Liver (tissue), 9 donors: ENCODE measurements around the gene PPFIA2. TPM values are rescaled to one million over a fixed set of nuclear protein-coding genes. Genes with fewer than 3 reads are reported as not detected.

Experiments used
- DNase-seq: peaks from one replicate; pipeline ENCODE4 v3.0.0-alpha.2; 2017; ENCODE audit warnings: low spot score
- H3K27ac ChIP-seq, 2 donors: one replicate each; pipeline ENCODE4 v1.7.0; 2013; ENCODE audit warnings: inconsistent platforms in 2 of 2, low read length in 2 of 2, control low read depth in 1 of 2, low read depth in 1 of 2, mild to moderate bottlenecking in 1 of 2
- H3K27me3 ChIP-seq, 4 donors: one replicate each; pipeline versions ENCODE4 v1.6.1 to v1.7.0; 2013; ENCODE audit warnings: low read length in 3 of 4, inconsistent platforms in 1 of 4, mild to moderate bottlenecking in 1 of 4, moderate library complexity in 1 of 4; ENCODE audit not compliant: control insufficient read depth in 4 of 4, insufficient read depth in 4 of 4
- H3K36me3 ChIP-seq, 4 donors: one replicate each; pipeline versions ENCODE4 v1.6.1 to v1.7.0; 2013; ENCODE audit warnings: low read length in 3 of 4, mild to moderate bottlenecking in 3 of 4, low read depth in 1 of 4, moderate library complexity in 1 of 4; ENCODE audit not compliant: control insufficient read depth in 4 of 4, insufficient read depth in 3 of 4
- H3K4me1 ChIP-seq, 4 donors: one replicate each; pipeline versions ENCODE4 v1.6.1 to v1.7.0; 2013; ENCODE audit warnings: low read length in 3 of 4, mild to moderate bottlenecking in 3 of 4, moderate library complexity in 1 of 4; ENCODE audit not compliant: control insufficient read depth in 4 of 4, insufficient read depth in 4 of 4
- H3K4me3 ChIP-seq, 3 donors: one replicate each; pipeline versions ENCODE4 v1.6.1 to v1.7.0; 2013; ENCODE audit warnings: low read length in 3 of 3, control low read depth in 1 of 3, low read depth in 1 of 3, mild to moderate bottlenecking in 1 of 3
- H3K9ac ChIP-seq, 2 donors: one replicate each; pipeline ENCODE4 v1.7.0; 2013; ENCODE audit warnings: low read length in 2 of 2, mild to moderate bottlenecking in 2 of 2, moderate library complexity in 2 of 2, control low read depth in 1 of 2, low read depth in 1 of 2
- H3K9me3 ChIP-seq, 4 donors: one replicate each; pipeline versions ENCODE4 v1.6.1 to v1.7.0; 2013; ENCODE audit warnings: low read length in 3 of 4; ENCODE audit not compliant: control insufficient read depth in 4 of 4
- EGR1 ChIP-seq, 2 donors: IDR thresholded peaks; 2 replicates each; pipeline ENCODE4 v1.6.1; 2016 to 2018; ENCODE audit warnings: antibody characterized with exemption in 2 of 2, low read depth in 2 of 2
- GABPA ChIP-seq, 2 donors: IDR thresholded peaks in 1 of 2; conservative IDR thresholded peaks in 1 of 2; 2 replicates each; pipeline ENCODE4 v1.6.1; 2016; ENCODE audit warnings: antibody characterized with exemption in 2 of 2, mild to moderate bottlenecking in 1 of 2, moderate library complexity in 1 of 2
- HNF4A ChIP-seq, 2 donors: conservative IDR thresholded peaks; 2 replicates each; pipeline ENCODE4 v1.6.1; 2016; ENCODE audit warnings: antibody characterized with exemption in 2 of 2, mild to moderate bottlenecking in 2 of 2
- NR2F2 ChIP-seq: IDR thresholded peaks from 2 replicates; pipeline ENCODE4 v1.6.1; 2016; ENCODE audit warnings: antibody characterized with exemption
- RAD21 ChIP-seq, 2 donors: IDR thresholded peaks; 2 replicates each; pipeline ENCODE4 v1.6.1; 2016; ENCODE audit warnings: antibody characterized with exemption in 2 of 2, mild to moderate bottlenecking in 2 of 2
- REST ChIP-seq: IDR thresholded peaks from 2 replicates; pipeline ENCODE4 v1.6.1; 2016; ENCODE audit warnings: antibody characterized with exemption, mild to moderate bottlenecking
- RXRA ChIP-seq, 2 donors: IDR thresholded peaks; 2 replicates each; pipeline ENCODE4 v1.6.1; 2017 to 2018; ENCODE audit warnings: antibody characterized with exemption in 2 of 2, mild to moderate bottlenecking in 1 of 2
- SP1 ChIP-seq: IDR thresholded peaks from 2 replicates; pipeline ENCODE4 v1.6.1; 2018; ENCODE audit warnings: antibody characterized with exemption, mild to moderate bottlenecking
- TAF1 ChIP-seq: conservative IDR thresholded peaks from 2 replicates; pipeline ENCODE4 v1.6.1; 2016; ENCODE audit warnings: antibody characterized with exemption, mild to moderate bottlenecking
- YY1 ChIP-seq: IDR thresholded peaks from 2 replicates; pipeline ENCODE4 v1.6.1; 2016; ENCODE audit warnings: antibody characterized with exemption, mild to moderate bottlenecking
- WGBS: extraction: QIAGEN DNeasy Blood & Tissue Kit; methylation state at CpG from one replicate; pipeline ENCODE4 v1.1.7; 2013; 5-methylcytosine and 5-hydroxymethylcytosine counted together
- polyA plus RNA-seq, 2 donors: library from polyadenylated mRNA; stranded (reverse) in 1 of 2; unstranded in 1 of 2; fragments of 200-250 nt in 1 of 2; fragments of >200 nt in 1 of 2; fragmentation: Nextera tagmentation in 1 of 2; extraction: Ambion mirVana in 1 of 2; gene quantifications; one replicate each; pipeline versions ENCODE4 v1.2.1 to v1.2.3, GENCODE V29; 2013 to 2015
- total RNA-seq, 2 donors: library from RNA; depleted of rRNA; stranded (reverse); fragments of >200 nt; gene quantifications; one replicate each; pipeline ENCODE4 v1.2.3, GENCODE V29; 2014
- TF ChIP-seq, protein P1 (sequence below): IDR thresholded peaks from 2 replicates; pipeline ENCODE4 v1.6.1; 2016; ENCODE audit warnings: antibody characterized with exemption
- TF ChIP-seq, protein P2 (sequence below): IDR thresholded peaks from 2 replicates; pipeline ENCODE4 v1.6.1; 2016; ENCODE audit warnings: antibody characterized with exemption
- donor health status: healthy.
- donor health status: healthy.
- donor health status: healthy.
- donor health status: healthy.
- donor health status: healthy.

PPFIA2 gene
- total and polyA plus RNA-seq, 4 donors, result 0.05 to 0.50 (median 0.22) TPM; not detected in 1

GRCh38 chr12:81520064-81520945 lies 238.8 kb downstream of the PPFIA2 start (continued):
- TF ChIP-seq REST, result no peak
- TF ChIP-seq, protein P1, sequence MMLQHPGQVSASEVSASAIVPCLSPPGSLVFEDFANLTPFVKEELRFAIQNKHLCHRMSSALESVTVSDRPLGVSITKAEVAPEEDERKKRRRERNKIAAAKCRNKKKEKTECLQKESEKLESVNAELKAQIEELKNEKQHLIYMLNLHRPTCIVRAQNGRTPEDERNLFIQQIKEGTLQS, result no peak
- no peak for TF ChIP-seq RAD21 (IDR thresholded peaks at IDR 0.05)
- TF ChIP-seq, protein P2, sequence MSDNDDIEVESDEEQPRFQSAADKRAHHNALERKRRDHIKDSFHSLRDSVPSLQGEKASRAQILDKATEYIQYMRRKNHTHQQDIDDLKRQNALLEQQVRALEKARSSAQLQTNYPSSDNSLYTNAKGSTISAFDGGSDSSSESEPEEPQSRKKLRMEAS, result no peak
- no peak for TF ChIP-seq HNF4A (conservative IDR thresholded peaks at IDR 0.05)
- TF ChIP-seq EGR1 (IDR thresholded peaks at IDR 0.05; ENCODE audit: low read depth in 2 of 2), result no peak
- no peak for TF ChIP-seq NR2F2
- no peak for TF ChIP-seq SP1
- TF ChIP-seq YY1, result no peak

GRCh38 chr12:81518638-81519037 lies 240.5 kb downstream of the PPFIA2 start:
- Histone ChIP-seq H3K4me3 (no peak overlapping the region), H3K27ac (no peak overlapping the region), H3K4me1 (peaks cover 0 to 3% (median 0%) of the 10 kb centered on the region in 4 donors), H3K27me3 (no peaks in the 10 kb centered on the region), H3K9me3 (no peaks in the 10 kb centered on the region), H3K9ac (no peak overlapping the region), H3K36me3 (no peaks in the 10 kb centered on the region)
- no peak for TF ChIP-seq REST
- no peak for TF ChIP-seq GABPA (IDR thresholded peaks at IDR 0.05 in 1 of 2, conservative IDR thresholded peaks at IDR 0.05 in 1 of 2)
- TF ChIP-seq HNF4A (conservative IDR thresholded peaks at IDR 0.05), result no peak
- TF ChIP-seq SP1, result no peak
- TF ChIP-seq TAF1, result no peak
- no peak for TF ChIP-seq RXRA (IDR thresholded peaks at IDR 0.05)
- WGBS, result 29% methylated on average over 1 of the region's 1 CpG
- no peak for DNase-seq
